ENCODE data around the gene RGL1.
"Not testable (repeated sequence)": the region's sequence is repeated elsewhere in the genome, so short reads cannot be mapped to it uniquely, and the experiment has no call there.

RGL1 gene

GRCh38 chr1:183804916-183805841 is at the start of gene RGL1:
RGL1 (plus strand) TSS chr1:183805120; CDS start chr1:183805298, 178 bp downstream.
- peak; percentile 5 to 9 for DNase-seq

DNA sequence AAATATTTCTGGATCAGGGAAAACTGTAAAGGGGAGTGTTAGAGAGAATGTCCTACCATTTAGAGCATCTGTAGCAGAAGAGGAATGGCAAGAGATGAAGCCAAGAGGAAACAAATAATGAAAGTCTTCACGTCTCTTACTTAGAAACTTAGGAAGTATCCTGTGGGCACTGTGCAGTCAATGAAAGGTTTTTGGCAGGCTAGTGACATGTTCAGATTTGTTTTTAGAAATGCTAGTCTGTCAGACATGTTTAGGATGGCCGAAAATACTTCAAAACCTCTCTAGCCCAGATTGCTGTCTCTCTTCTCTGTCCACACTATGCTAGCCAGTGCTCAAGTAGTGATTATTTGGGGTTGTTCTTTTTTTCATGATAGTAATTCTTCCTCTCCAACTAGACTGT is 48.6 kb upstream of the RGL1 start:
- DNase-seq: no peak

DNA sequence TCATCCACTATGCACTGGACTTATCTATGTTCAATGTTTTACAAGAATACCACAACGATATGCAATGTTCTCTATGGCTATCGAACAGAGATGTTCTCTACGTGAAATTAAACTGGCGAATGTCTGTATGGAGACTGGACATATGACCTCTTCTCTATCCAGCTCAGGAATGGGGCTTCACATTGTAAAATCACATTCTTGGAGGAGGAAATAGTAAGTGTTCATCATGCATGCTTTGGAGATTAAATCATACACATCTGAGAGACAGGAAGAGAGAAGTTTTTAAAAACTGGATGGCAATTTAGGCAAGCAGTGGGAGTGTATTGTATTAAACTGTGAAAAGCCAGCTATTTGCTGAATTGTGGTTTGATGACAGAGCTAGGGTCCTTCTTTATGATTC is 47.9 kb upstream of the RGL1 start:
- DNase-seq: no peak

DNA sequence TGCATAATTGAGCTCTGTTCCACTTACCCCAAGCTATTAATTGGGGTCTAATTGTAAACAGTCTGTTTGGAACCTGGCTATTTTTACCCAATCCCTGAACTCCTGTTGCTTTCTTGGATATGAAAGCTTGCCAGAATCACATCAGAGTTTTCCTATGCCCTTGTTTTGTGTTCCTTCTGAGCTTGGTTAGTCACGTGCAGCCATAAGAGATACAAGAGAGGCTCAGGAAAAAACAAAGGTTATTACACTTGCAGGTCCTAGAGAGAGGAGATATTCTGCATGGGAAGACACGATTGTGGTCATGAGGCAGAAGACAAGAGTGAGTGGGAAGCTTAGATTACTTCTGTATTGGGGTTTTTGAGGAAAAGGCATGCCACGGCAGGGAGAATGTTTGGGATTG is 46.0 kb upstream of the RGL1 start:
- DNase-seq: no peak

GRCh38 chr1:183760661-183761060 is 44.3 kb upstream of the RGL1 start:
- DNase-seq: no peak

GRCh38 chr1:183761871-183762270 is 43.0 kb upstream of the RGL1 start:
- DNase-seq: no peak

GRCh38 chr1:183762856-183763255 is 42.1 kb upstream of the RGL1 start:
- not testable (repeated sequence) for DNase-seq

- no peak for DNase-seq
Measured at GRCh38 chr1:183764981-183765380, 39.9 kb upstream of the RGL1 start.

DNA sequence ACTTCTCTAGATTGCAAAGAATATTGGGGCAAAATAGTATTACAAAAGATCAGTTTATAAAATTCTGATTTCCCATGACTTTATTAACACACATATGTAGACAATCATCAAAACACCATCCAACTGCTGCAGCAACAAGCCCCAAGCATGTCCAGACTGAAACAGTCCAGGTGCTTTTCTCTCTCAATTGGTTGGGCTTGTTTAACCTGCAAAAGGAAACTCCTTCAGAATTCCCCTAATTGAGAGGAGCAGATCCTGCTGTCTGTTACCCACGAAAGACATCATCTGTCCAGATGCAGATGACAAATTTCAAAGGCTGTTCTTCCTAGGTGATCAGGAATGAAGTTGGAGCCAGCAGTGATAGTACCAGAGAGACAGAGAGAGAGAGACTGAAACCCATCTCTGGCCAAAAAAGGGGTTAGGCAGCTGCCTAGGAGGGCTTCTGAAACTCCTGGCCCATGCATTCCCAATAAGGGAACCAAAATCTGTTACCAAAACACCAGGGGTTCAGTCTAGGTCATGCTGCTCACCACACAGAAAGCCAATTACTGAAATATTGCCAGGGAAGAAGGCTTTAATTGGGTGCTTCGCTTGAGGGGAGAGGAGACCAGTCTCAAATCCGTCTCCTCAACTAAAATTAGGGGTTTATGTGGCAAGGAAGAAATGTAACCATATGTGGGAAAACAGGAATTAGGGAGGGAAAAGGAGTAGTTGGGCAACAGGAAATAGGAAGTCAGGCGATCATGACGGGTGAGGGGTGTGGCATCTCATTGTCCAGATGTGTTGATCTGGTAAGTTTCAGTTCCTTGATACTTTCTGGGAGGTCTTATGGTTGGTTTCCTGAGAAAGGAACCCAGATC is 34.7 kb upstream of the RGL1 start:
- DNase-seq: no peak

GRCh38 chr1:183770816-183771128 is 34.1 kb upstream of the RGL1 start:
- DNase-seq: no peak

GRCh38 chr1:183773482-183774274 is 31.2 kb upstream of the RGL1 start:
- DNase-seq: no peak

GRCh38 chr1:183774938-183775337 is 30.0 kb upstream of the RGL1 start:
- DNase-seq: no peak

DNA sequence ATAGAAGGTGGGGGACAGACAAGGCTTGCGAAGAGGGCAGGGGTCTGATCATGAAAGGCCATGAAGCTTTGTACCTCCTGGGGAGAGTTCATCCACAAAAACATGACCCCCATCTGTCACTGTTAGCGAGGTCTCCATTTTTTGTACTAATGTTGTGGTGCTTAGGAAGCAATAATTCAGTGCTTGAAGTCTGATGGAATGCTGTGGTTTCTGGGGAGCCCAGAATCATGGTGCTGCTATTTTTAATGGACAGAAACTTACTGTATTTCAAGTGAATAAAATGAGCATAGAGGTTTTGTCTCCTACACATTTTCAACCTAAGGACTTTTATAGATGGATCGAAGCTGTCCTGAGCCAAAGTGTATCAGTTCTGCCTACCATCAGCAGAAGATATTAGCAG is 28.2 kb upstream of the RGL1 start:
- no peak for DNase-seq

DNA sequence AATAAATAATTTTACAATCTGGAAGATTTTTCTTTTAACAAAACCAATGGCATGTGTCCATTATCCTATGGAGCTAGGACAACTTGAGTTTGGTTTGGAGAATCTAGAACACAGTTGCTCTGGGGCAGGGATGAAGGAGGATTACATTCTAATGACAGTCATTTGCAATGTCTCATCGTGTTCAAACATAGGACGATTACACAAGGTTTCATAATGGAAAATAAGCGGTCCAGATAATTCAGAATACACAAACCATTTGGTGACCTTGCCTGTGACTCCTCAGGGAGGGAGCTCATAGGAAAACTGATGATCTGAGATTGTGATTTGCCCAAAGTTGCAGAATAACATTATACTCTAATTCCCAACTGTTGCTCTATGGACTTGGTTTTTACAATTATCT is 27.6 kb upstream of the RGL1 start:
- DNase-seq: no peak

- DNase-seq: no peak
Measured at GRCh38 chr1:183778045-183778444, 26.9 kb upstream of the RGL1 start.

- no peak for DNase-seq
Measured at GRCh38 chr1:183778568-183779433, 26.1 kb upstream of the RGL1 start.

- no peak for DNase-seq
Measured at GRCh38 chr1:183780159-183780558, 24.8 kb upstream of the RGL1 start.

DNA sequence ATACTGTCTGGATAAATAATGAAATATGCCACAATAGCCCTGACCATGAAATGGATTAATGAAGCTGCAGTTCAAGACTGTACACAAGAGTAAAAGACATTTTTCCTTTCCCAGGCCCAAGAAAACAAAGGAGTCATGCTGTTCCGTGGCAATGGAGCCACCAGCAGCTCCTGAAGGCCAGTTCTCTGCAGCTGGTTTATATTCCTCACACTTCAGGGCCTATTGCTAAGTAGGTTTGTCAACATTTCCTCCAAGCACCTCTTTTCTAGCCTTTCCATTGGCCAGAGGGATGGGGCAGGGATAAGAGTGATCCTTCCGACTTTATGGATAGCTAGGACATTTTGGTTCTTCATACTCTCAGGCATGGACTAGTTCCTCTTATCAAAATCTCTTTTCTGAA is 24.2 kb upstream of the RGL1 start:
- no peak for DNase-seq

- no peak for DNase-seq
Measured at GRCh38 chr1:183783342-183783741, 21.6 kb upstream of the RGL1 start.

- DNase-seq: no peak
Measured at GRCh38 chr1:183783767-183784637, 20.9 kb upstream of the RGL1 start.

DNA sequence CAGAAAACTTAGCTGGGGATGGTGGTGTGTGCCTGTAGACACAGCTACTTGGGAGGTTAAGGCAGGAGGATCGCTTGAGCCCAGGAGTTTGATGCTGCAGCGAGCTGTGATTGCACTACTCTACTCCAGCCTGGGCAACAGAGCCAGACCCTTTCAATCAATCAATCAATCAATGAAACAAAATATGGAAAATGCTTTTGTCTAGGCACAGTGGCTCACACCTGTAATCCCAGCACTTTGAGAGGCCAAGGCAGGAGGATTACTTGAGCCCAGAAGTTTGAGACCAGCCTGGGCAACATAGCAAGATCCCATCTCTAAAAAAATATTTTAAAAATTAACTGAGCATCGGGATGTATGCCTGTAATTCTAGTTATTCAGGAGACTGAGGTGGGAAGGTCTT is 19.0 kb upstream of the RGL1 start:
- not testable (repeated sequence) for DNase-seq

All from stimulated activated CD4-positive, alpha-beta T cell treated with anti-CD3 and anti-CD28 coated beads, Interleukin-2, amount 100 ng/mL, for 48 hours (primary cell).